Neuronal stem cell (in vitro differentiated cells): Measurements from ENCODE around the gene SFTPA1.
"Not testable (repeated sequence)": the region's sequence is repeated elsewhere in the genome, so short reads cannot be mapped to it uniquely, and the experiment has no call there.

Source experiments
- DNase-seq: peaks from one replicate; pipeline ENCODE4 v3.0.0-alpha.2; 2013; ENCODE audit warnings: low spot score
- H2AFZ ChIP-seq: one replicate; pipeline ENCODE4 v1.6.1; 2013; ENCODE audit warnings: mild to moderate bottlenecking, low read length, inconsistent platforms
- H2AK5ac ChIP-seq: 2 replicates; pipeline ENCODE4 v1.6.1; 2013; ENCODE audit warnings: low read depth, mild to moderate bottlenecking, inconsistent platforms, low read length, moderate library complexity, mixed read lengths
- H2BK120ac ChIP-seq: 2 replicates; pipeline ENCODE4 v1.6.1; 2013; ENCODE audit warnings: low read depth, mild to moderate bottlenecking, inconsistent platforms, low read length, moderate library complexity, mixed read lengths
- H2BK12ac ChIP-seq: one replicate; pipeline ENCODE4 v1.6.1; 2013; ENCODE audit warnings: low read length, inconsistent platforms
- H2BK15ac ChIP-seq: 2 replicates; pipeline ENCODE4 v1.6.1; 2013; ENCODE audit warnings: mild to moderate bottlenecking, low read length, inconsistent platforms, mixed read lengths
- H2BK5ac ChIP-seq: one replicate; pipeline ENCODE4 v1.6.1; 2013; ENCODE audit warnings: inconsistent platforms, mild to moderate bottlenecking, low read length, moderate library complexity
- H3K14ac ChIP-seq: one replicate; pipeline ENCODE4 v1.6.1; 2013; ENCODE audit warnings: low read length, inconsistent platforms
- H3K18ac ChIP-seq: 2 replicates; pipeline ENCODE4 v1.6.1; 2013; ENCODE audit warnings: low read length, inconsistent platforms
- H3K23ac ChIP-seq: 2 replicates; pipeline ENCODE4 v1.6.1; 2013; ENCODE audit warnings: low read depth, mild to moderate bottlenecking, mixed read lengths, low read length, inconsistent platforms; ENCODE audit not compliant: poor library complexity
- H3K27ac ChIP-seq: replicated peaks from 3 replicates; pipeline ENCODE4 v1.5.1; 2013; ENCODE audit warnings: low read length, inconsistent platforms
- H3K27me3 ChIP-seq, 3 experiments: 2 replicates each; pipeline ENCODE4 v1.6.1; 2013; ENCODE audit warnings: low read length in 3 of 3, mild to moderate bottlenecking in 2 of 3, inconsistent platforms in 1 of 3, low read depth in 1 of 3, mixed read lengths in 1 of 3, moderate library complexity in 1 of 3; ENCODE audit not compliant: control insufficient read depth in 3 of 3, insufficient read depth in 3 of 3
- H3K36me3 ChIP-seq, 2 donors: replicated peaks in 1 of 2; 2 replicates each; pipeline ENCODE4 v1.6.1; 2013; ENCODE audit warnings: low read length in 2 of 2; ENCODE audit not compliant: control insufficient read depth in 2 of 2, insufficient read depth in 2 of 2
- H3K4ac ChIP-seq: 2 replicates; pipeline ENCODE4 v1.6.1; 2013; ENCODE audit warnings: inconsistent platforms, mild to moderate bottlenecking, low read length, moderate library complexity
- H3K4me1 ChIP-seq, 2 donors: 1 replicate in 1 of 2; 2 replicates in 1 of 2; pipeline ENCODE4 v1.6.1; 2013; ENCODE audit warnings: low read length in 2 of 2, low read depth in 1 of 2; ENCODE audit not compliant: control insufficient read depth in 2 of 2, insufficient read depth in 1 of 2
- H3K4me2 ChIP-seq: one replicate; pipeline ENCODE4 v1.6.1; 2013; ENCODE audit warnings: mild to moderate bottlenecking, low read length, inconsistent platforms; ENCODE audit not compliant: insufficient read depth, poor library complexity, severe bottlenecking
- H3K4me3 ChIP-seq, 2 donors: 2 replicates each; pipeline ENCODE4 v1.5.1; 2013; ENCODE audit warnings: low read length in 2 of 2, mild to moderate bottlenecking in 2 of 2, inconsistent platforms in 1 of 2, moderate library complexity in 1 of 2
- H3K79me1 ChIP-seq: one replicate; pipeline ENCODE4 v1.6.1; 2013; ENCODE audit warnings: low read depth, mild to moderate bottlenecking, inconsistent platforms, low read length, moderate library complexity
- H3K9ac ChIP-seq: one replicate; pipeline ENCODE4 v1.6.1; 2013; ENCODE audit warnings: mild to moderate bottlenecking, low read depth, low read length, inconsistent platforms; ENCODE audit not compliant: poor library complexity
- H3K9me3 ChIP-seq, 2 donors: replicated peaks in 1 of 2; 2 replicates each; pipeline versions ENCODE3 to v1.6.1; 2013; ENCODE audit warnings: low read length in 2 of 2, mild to moderate bottlenecking in 2 of 2, inconsistent platforms in 1 of 2, low read depth in 1 of 2, mixed read lengths in 1 of 2, moderate library complexity in 1 of 2; ENCODE audit not compliant: control insufficient read depth in 2 of 2, insufficient read depth in 1 of 2
- H4K8ac ChIP-seq: one replicate; pipeline ENCODE4 v1.6.1; 2013; ENCODE audit warnings: low read depth, mild to moderate bottlenecking, inconsistent platforms, low read length, moderate library complexity
- H4K91ac ChIP-seq: one replicate; pipeline ENCODE4 v1.6.1; 2013; ENCODE audit warnings: low read length, low read depth, mild to moderate bottlenecking, inconsistent platforms; ENCODE audit not compliant: poor library complexity
- WGBS, 2 donors: extraction: QIAGEN DNeasy Blood & Tissue Kit; methylation state at CpG; one replicate each; pipeline ENCODE4 v1.1.7; 2013; ENCODE audit warnings: missing lambda C conversion rate in 2 of 2, mixed read lengths in 1 of 2; ENCODE audit not compliant: insufficient read length in 2 of 2, insufficient replicate concordance in 1 of 2; ENCODE audit errors: extremely low coverage in 2 of 2; 5-methylcytosine and 5-hydroxymethylcytosine counted together

The SFTPA1 gene

GRCh38 chr10:79570624-79571023 lies 40.1 kb upstream of the SFTPA1 start:
- not testable (repeated sequence) for H3K14ac ChIP-seq, H2AFZ ChIP-seq, H3K18ac ChIP-seq, H3K9ac ChIP-seq, H3K27me3 ChIP-seq, H2BK15ac ChIP-seq, H2BK5ac ChIP-seq, DNase-seq, H2BK120ac ChIP-seq, H3K36me3 ChIP-seq, H3K4me1 ChIP-seq, H4K8ac ChIP-seq, H3K27ac ChIP-seq, H2BK12ac ChIP-seq, H3K9me3 ChIP-seq, H3K4me3 ChIP-seq, H3K79me1 ChIP-seq, H2AK5ac ChIP-seq, H3K4me2 ChIP-seq, H3K4ac ChIP-seq, H3K23ac ChIP-seq, H4K91ac ChIP-seq
- no CpG with 5 or more reads among the region's 6 CpGs for WGBS, 2 donors

- WGBS, 2 donors = no CpG with 5 or more reads among the region's 2 CpGs
These were observed 31.4 kb upstream of the SFTPA1 start for GRCh38 chr10:79579361-79579760.

GRCh38 chr10:79581044-79581443 lies 29.7 kb upstream of the SFTPA1 start:
- H3K27ac ChIP-seq = no peak overlapping the region
- no peaks in the 10 kb centered on the region for H3K27me3 ChIP-seq
- no peak overlapping the region for H3K18ac ChIP-seq
- H2AK5ac ChIP-seq = no peak overlapping the region
- DNase-seq = no peak
- no peak overlapping the region for H3K4me2 ChIP-seq
- H2BK15ac ChIP-seq = no peak overlapping the region
- no peak overlapping the region for H2BK120ac ChIP-seq
- no peaks in the 10 kb centered on the region for H3K36me3 ChIP-seq
- H4K91ac ChIP-seq = no peak overlapping the region
- no peak overlapping the region for H3K9ac ChIP-seq
- no peak overlapping the region for H4K8ac ChIP-seq
- H3K79me1 ChIP-seq = no peaks in the 10 kb centered on the region
- no peak overlapping the region for H2BK12ac ChIP-seq
- no peak overlapping the region for H2AFZ ChIP-seq
- no peak overlapping the region for H3K23ac ChIP-seq
- no peaks in the 10 kb centered on the region for H3K4me1 ChIP-seq
- H3K4ac ChIP-seq = no peak overlapping the region
- H3K14ac ChIP-seq = no peak overlapping the region
- no peak overlapping the region for H3K4me3 ChIP-seq
- no peak overlapping the region for H2BK5ac ChIP-seq
- H3K9me3 ChIP-seq = no peaks in the 10 kb centered on the region

More at GRCh38 chr10:79579361-79579760, 31.4 kb upstream of the SFTPA1 start:
- no peak overlapping the region for H2BK15ac ChIP-seq
- no peaks in the 10 kb centered on the region for H3K9me3 ChIP-seq
- H3K14ac ChIP-seq = no peak overlapping the region
- no peak overlapping the region for H2BK12ac ChIP-seq
- H3K4ac ChIP-seq = no peak overlapping the region
- H3K36me3 ChIP-seq = no peaks in the 10 kb centered on the region
- H4K91ac ChIP-seq = no peak overlapping the region
- no peaks in the 10 kb centered on the region for H3K27me3 ChIP-seq
- H3K27ac ChIP-seq = no peak overlapping the region
- H3K4me3 ChIP-seq = no peak overlapping the region
- no peak overlapping the region for H3K9ac ChIP-seq
- no peak overlapping the region for H4K8ac ChIP-seq
- DNase-seq = no peak
- no peak overlapping the region for H2BK5ac ChIP-seq
- H3K4me2 ChIP-seq = no peak overlapping the region
- no peaks in the 10 kb centered on the region for H3K79me1 ChIP-seq
- no peaks in the 10 kb centered on the region for H3K4me1 ChIP-seq
- no peak overlapping the region for H3K23ac ChIP-seq
- H3K18ac ChIP-seq = no peak overlapping the region
- H2AFZ ChIP-seq = no peak overlapping the region
- H2BK120ac ChIP-seq = no peak overlapping the region
- H2AK5ac ChIP-seq = no peak overlapping the region

GRCh38 chr10:79582096-79582495 lies 28.6 kb upstream of the SFTPA1 start:
- DNase-seq = no peak
- H3K9me3 ChIP-seq = no peaks in the 10 kb centered on the region
- no CpG with 5 or more reads among the region's 6 CpGs for WGBS, 2 donors
- no peak overlapping the region for H3K4ac ChIP-seq
- H3K27ac ChIP-seq = no peak overlapping the region
- no peak overlapping the region for H2BK120ac ChIP-seq
- H3K4me3 ChIP-seq = no peak overlapping the region
- no peaks in the 10 kb centered on the region for H3K36me3 ChIP-seq
- no peak overlapping the region for H2BK15ac ChIP-seq
- no peak overlapping the region for H3K18ac ChIP-seq
- peaks cover 0 to 1% of the 10 kb centered on the region in 2 donors for H3K4me1 ChIP-seq
- H4K8ac ChIP-seq = no peak overlapping the region
- no peak overlapping the region for H2BK12ac ChIP-seq
- no peak overlapping the region for H2BK5ac ChIP-seq
- H3K23ac ChIP-seq = no peak overlapping the region
- no peak overlapping the region for H4K91ac ChIP-seq
- H2AFZ ChIP-seq = no peak overlapping the region
- H3K4me2 ChIP-seq = no peak overlapping the region
- H3K9ac ChIP-seq = no peak overlapping the region
- no peak overlapping the region for H2AK5ac ChIP-seq
- H3K27me3 ChIP-seq = no peaks in the 10 kb centered on the region
- no peak overlapping the region for H3K14ac ChIP-seq
- H3K79me1 ChIP-seq = no peaks in the 10 kb centered on the region
